HG03432 (cell line): ENCODE results near the gene MGST3.
"Not testable (repeated sequence)": the region's sequence is repeated elsewhere in the genome, so short reads cannot be mapped to it uniquely, and the experiment has no call there.

Experiments
- ATAC-seq: cut with Tn5 transposase; IDR thresholded peaks from one replicate; pipeline ENCODE4 v1.9.1; 2021; ENCODE audit warnings: mild to moderate bottlenecking, moderate library complexity; ENCODE audit not compliant: unreplicated experiment

Gene MGST3

GRCh38 chr1:165628147-165628822 is 2.7 kb upstream of the MGST3 start:
- no peak for ATAC-seq

- ATAC-seq = no peak
Observed at GRCh38 chr1:165629151-165629550, 1.9 kb upstream of the MGST3 start.

- ATAC-seq = peak; percentile 5
Observed at GRCh38 chr1:165629848-165630628, 996 bp upstream of the MGST3 start.

GRCh38 chr1:165631342-165632151 is 513 bp downstream of the MGST3 start:
- peak; percentile 45 for ATAC-seq

- no peak for ATAC-seq
Observed at GRCh38 chr1:165632152-165632469, 1.1 kb downstream of the MGST3 start.

GRCh38 chr1:165632491-165632890 is 1.5 kb downstream of the MGST3 start:
- ATAC-seq = no peak

DNA sequence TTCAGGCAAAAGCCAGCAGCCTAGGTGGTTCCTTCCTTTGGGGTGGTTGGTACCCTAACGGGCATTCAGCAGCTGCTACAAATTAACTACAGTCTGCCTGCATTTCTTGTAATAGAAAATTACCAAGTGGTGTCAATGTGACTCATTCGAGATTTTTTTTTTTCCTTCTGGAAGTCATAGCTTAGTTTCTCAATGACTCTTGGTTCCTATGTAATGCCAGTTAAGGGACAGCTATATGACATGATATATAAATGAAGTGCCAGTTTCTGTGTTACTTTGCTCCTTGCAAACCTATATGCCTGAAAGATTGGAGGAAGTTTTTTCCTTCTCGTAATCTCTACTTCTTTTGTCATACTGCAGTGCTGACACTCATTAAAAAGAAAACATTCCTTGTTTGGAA is 2.6 kb downstream of the MGST3 start:
- no peak for ATAC-seq

DNA sequence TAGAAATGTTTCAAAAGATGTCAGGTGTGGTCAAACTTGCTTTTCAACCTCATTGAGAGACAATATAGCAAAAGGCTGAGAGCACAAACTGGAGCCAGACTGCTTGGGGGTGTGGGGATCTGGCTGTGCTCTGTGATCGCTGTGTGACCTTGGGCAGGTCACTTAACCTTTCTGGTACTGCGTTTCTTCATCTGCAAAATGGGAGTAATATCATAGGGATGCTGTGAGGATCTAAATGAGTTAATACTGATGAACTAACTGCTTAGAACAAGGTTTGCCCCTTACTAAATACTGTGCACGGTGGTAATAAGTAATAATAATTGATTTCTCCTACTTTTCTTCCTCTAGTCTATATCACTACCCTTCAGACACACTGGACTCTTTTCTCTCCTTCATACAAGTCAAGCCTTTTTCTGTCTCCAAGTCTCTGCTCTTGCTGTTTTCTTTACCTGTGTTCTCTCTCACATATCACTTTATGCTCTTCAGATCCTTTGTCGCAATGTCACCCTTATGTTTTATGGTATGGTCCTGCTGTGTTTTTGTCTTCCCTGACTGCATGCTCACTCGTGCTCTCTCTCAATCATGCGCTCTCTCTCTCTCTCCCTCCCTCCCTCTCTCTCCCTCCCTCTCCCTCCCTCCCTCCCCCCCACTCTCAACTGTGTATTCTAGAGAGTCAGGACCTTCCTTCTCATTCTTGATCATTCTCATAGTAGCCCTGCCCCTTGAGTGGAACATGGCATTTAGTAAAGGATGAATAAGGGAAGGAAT is 3.3 kb downstream of the MGST3 start:
- ATAC-seq = no peak

DNA sequence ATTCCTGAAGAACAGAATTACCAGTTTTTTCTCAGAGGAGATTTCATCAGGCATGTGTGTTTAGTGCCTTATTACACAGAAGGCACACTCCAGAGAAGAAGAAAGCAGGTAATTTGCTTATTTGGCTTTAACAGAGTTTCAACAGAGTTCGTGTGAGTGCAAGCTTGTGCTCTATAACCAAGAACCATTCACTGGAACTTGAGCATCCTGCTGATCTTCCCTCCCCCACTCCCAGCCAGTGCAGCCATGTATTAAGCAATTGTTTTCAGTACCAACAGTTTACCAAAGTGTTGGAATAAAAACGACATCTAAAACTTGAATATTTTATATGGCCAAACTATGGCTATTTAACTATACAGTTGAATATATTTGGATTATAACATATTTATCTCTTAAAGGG is 4.3 kb downstream of the MGST3 start:
- ATAC-seq = no peak

DNA sequence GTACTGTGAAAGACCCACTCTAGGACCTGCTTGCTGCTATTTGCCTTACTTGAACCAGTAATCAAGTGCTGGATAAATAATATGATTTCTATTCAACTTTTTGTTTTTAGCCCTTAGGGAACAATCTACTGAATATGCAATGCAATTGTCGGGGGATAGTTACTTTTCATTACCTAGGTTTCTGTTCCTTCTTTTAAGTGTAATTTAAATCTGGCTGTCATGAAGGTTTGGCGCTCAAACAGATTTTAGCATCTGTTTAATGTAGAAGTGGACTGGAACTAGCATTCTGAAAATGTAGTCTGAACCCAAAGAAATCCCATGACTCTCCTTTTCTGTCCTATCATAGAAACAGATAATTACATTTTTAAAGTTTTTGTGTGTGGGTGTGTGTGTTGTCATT is 4.8 kb downstream of the MGST3 start:
- no peak for ATAC-seq

DNA sequence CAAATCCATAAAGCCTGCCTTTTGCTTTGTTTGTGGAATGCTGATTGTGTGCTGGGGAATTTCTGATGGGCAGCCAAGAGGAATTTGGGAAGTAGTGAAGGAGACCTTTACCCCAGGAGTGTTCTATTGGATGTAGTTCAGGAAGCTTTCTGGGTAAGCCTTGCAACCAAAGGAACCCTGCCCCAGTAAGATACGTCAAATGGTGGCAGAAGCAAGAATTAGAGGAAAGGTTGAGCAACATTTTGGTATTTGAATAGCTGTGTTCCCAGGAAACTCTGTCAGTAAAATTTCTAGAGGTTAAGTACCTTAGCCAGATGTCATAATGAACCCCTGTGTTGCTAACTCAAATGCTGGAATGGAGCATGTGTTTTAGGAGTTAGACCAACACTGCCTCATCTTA is 6.4 kb downstream of the MGST3 start:
- no peak for ATAC-seq

GRCh38 chr1:165638211-165638610 is 7.2 kb downstream of the MGST3 start:
- not testable (repeated sequence) for ATAC-seq

GRCh38 chr1:165639821-165640623 is 9.0 kb downstream of the MGST3 start:
- peak; percentile 30 for ATAC-seq

GRCh38 chr1:165641231-165641987 is 10.4 kb downstream of the MGST3 start:
- no peak for ATAC-seq

- ATAC-seq = no peak
Observed at GRCh38 chr1:165644064-165644735, 13.2 kb downstream of the MGST3 start.

- peak; percentile 48 for ATAC-seq
Observed at GRCh38 chr1:165645654-165646366, 14.8 kb downstream of the MGST3 start.

- ATAC-seq = no peak
Observed at GRCh38 chr1:165647517-165647916, 16.5 kb downstream of the MGST3 start.

DNA sequence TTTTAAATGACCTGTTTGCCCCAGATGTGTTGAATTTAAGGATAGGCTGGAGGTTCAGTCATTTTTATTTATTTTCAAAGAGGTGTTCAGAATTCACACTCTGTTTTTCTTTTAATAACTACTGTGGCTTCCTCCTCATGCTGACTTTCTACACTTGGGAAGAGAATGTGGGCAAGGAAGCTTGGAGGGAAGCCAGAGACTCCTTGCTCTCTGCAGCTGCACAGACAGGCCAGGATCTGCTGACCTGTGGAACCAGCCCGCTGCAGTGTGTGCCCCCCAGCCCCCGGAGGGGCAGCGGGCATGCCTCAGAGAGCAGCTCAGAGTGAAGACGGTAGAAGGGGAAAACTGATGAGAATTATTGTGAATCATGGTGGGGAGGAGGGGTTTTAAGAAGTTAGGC is 16.9 kb downstream of the MGST3 start:
- no peak for ATAC-seq
